B cell (primary cell): ENCODE results near the gene AMPH.

Source experiments
- CTCF ChIP-seq: fragments of 200-600 bp; IDR thresholded peaks from one replicate; pipeline ENCODE4 v1.8.0; 2022; ENCODE audit warnings: antibody characterized with exemption, mild to moderate bottlenecking
- EZH2 ChIP-seq: IDR thresholded peaks from 2 replicates; pipeline ENCODE4 v1.6.1; 2012; ENCODE audit warnings: borderline replicate concordance, low read depth, mild to moderate bottlenecking, moderate library complexity, low read length; ENCODE audit not compliant: insufficient read depth, poor library complexity, severe bottlenecking

GRCh38 chr7:38478404-38478803 lies 152.8 kb downstream of the AMPH start:
- no peak for TF ChIP-seq CTCF
- TF ChIP-seq EZH2 = no peak
